Retinal pigment epithelial cell (primary cell): ENCODE results near the gene IFITM5.

ENCODE experiments used
- DNase-seq: peaks from one replicate; pipeline ENCODE4 v3.0.0-alpha.2; 2010; ENCODE audit warnings: low read depth
- H3K4me3 ChIP-seq: 2 replicates; pipeline ENCODE4 v1.5.1; 2011; ENCODE audit warnings: mild to moderate bottlenecking, low read length, control low read depth, moderate library complexity
- CTCF ChIP-seq: conservative IDR thresholded peaks from 2 replicates; pipeline ENCODE4 v1.5.1; 2011; ENCODE audit warnings: low read depth, low read length, control low read depth, inconsistent platforms

Gene IFITM5

GRCh38 chr11:259413-259812 is 39.9 kb downstream of the IFITM5 start:
- no peak for TF ChIP-seq CTCF
- no peak overlapping the region for H3K4me3 ChIP-seq
- DNase-seq = no peak

- DNase-seq = no peak
- H3K4me3 ChIP-seq = no peak overlapping the region
- TF ChIP-seq CTCF = peak; percentile 19
Observed at GRCh38 chr11:257766-258493, 41.4 kb downstream of the IFITM5 start.

- no peak overlapping the region for H3K4me3 ChIP-seq
- no peak for TF ChIP-seq CTCF
- no peak for DNase-seq
Observed at GRCh38 chr11:256952-257737, 42.2 kb downstream of the IFITM5 start.

GRCh38 chr11:255816-256215 is 43.5 kb downstream of the IFITM5 start:
- TF ChIP-seq CTCF = no peak
- no peak overlapping the region for H3K4me3 ChIP-seq
- DNase-seq = no peak

GRCh38 chr11:255176-255575 is 44.1 kb downstream of the IFITM5 start:
- DNase-seq = no peak
- no peak for TF ChIP-seq CTCF
- no peak overlapping the region for H3K4me3 ChIP-seq

- H3K4me3 ChIP-seq = no peak overlapping the region
- no peak for TF ChIP-seq CTCF
- no peak for DNase-seq
Observed at GRCh38 chr11:253886-254270, 45.4 kb downstream of the IFITM5 start.

- no peak for TF ChIP-seq CTCF
- no peak for DNase-seq
- no peak overlapping the region for H3K4me3 ChIP-seq
Observed at GRCh38 chr11:253160-253885, 46.0 kb downstream of the IFITM5 start.
